GM18511 (cell line): Measurements from ENCODE around the gene CLCN6.

Experiments used
- ATAC-seq: cut with Tn5 transposase; IDR thresholded peaks from one replicate; pipeline ENCODE4 v1.9.1; 2021; ENCODE audit warnings: mild to moderate bottlenecking, moderate library complexity; ENCODE audit not compliant: unreplicated experiment

CLCN6 gene

GRCh38 chr1:11778844-11779623 is 27.0 kb upstream of the CLCN6 start:
- ATAC-seq: no peak

GRCh38 chr1:11779715-11780379 is 26.1 kb upstream of the CLCN6 start:
- ATAC-seq: no peak

- ATAC-seq: no peak
Observed at GRCh38 chr1:11780380-11781147, 25.4 kb upstream of the CLCN6 start.

- no peak for ATAC-seq
Observed at GRCh38 chr1:11781297-11781696, 24.7 kb upstream of the CLCN6 start.

- ATAC-seq: no peak
Observed at GRCh38 chr1:11782127-11782708, 23.8 kb upstream of the CLCN6 start.

GRCh38 chr1:11783556-11783955 is 22.4 kb upstream of the CLCN6 start:
- ATAC-seq: no peak

GRCh38 chr1:11784256-11784992 is 21.6 kb upstream of the CLCN6 start:
- ATAC-seq: no peak

- no peak for ATAC-seq
Observed at GRCh38 chr1:11784993-11785769, 20.8 kb upstream of the CLCN6 start.

- ATAC-seq: no peak
Observed at GRCh38 chr1:11786168-11786567, 19.8 kb upstream of the CLCN6 start.

- no peak for ATAC-seq
Observed at GRCh38 chr1:11787251-11787803, 18.7 kb upstream of the CLCN6 start.

- ATAC-seq: no peak
Observed at GRCh38 chr1:11787804-11788436, 18.1 kb upstream of the CLCN6 start.

GRCh38 chr1:11788549-11789053 is 17.4 kb upstream of the CLCN6 start:
- ATAC-seq: no peak

- ATAC-seq: no peak
Observed at GRCh38 chr1:11789126-11790067, 16.6 kb upstream of the CLCN6 start.

GRCh38 chr1:11790101-11790879 is 15.7 kb upstream of the CLCN6 start:
- no peak for ATAC-seq

GRCh38 chr1:11790880-11791715 is 14.9 kb upstream of the CLCN6 start:
- ATAC-seq: no peak

GRCh38 chr1:11792106-11792505 is 13.9 kb upstream of the CLCN6 start:
- no peak for ATAC-seq
